ENCODE measurements around the gene DEXI.

The DEXI gene

DNA sequence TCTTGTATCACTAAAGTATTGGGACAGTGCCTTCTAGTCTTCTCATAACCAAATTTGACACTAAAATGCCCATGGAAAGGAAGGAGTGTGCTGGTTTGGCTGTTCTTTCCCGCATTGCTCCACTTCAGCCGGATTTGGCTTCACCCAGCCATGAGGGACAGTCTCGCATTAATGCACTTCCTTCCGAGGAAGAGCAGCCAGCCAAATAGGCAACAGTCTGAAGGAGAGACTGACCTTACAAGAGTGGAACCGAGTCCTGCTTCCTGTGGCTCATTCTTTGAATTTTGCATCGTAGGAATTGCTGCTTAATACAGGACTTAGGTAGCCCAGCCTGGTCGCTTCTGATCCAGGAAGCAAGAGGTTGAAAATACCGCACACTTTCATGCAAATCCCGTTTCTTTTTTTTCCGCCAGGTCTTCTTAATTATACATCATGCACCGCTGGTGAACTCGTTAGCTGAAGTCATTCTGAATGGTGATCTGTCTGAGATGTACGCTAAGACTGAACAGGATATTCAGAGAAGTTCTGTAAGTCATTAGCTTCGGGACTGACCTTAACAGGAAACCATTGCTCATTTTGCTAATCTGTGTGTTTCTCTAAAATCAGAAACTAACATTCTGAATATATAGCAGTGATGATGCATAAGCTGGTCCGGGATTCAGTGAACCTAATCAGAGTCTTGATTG is 40.3 kb upstream of the DEXI start (continued):
- TF ChIP-seq, protein P1, sequence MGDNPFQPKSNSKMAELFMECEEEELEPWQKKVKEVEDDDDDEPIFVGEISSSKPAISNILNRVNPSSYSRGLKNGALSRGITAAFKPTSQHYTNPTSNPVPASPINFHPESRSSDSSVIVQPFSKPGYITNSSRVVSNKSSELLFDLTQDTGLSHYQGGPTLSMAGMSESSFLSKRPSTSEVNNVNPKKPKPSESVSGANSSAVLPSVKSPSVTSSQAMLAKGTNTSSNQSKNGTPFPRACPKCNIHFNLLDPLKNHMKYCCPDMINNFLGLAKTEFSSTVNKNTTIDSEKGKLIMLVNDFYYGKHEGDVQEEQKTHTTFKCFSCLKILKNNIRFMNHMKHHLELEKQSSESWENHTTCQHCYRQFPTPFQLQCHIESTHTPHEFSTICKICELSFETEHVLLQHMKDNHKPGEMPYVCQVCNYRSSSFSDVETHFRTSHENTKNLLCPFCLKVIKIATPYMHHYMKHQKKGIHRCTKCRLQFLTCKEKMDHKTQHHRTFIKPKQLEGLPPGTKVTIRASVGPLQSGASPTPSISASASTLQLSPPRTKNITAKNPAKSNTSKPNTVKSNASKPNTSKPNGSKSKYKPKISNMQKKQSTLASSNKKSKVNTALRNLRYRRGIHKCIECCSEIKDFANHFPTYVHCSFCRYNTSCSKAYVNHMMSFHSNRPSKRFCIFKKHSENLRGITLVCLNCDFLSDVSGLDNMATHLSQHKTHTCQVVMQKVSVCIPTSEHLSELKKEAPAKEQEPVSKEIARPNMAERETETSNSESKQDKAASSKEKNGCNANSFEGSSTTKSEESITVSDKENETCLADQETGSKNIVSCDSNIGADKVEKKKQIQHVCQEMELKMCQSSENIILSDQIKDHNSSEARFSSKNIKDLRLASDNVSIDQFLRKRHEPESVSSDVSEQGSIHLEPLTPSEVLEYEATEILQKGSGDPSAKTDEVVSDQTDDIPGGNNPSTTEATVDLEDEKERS (tag by site-specific recombination; IDR thresholded peaks at IDR 0.05), result no peak
- TF ChIP-seq ZNF843 (tag by site-specific recombination; IDR thresholded peaks at IDR 0.05), result no peak
- no peak for TF ChIP-seq ZNF777 (tag by site-specific recombination; IDR thresholded peaks at IDR 0.05; ENCODE audit: borderline replicate concordance)

- H3K4me3 ChIP-seq (ENCODE audit: low read depth, low read length), result no peak overlapping the region
- H3K27ac ChIP-seq (ENCODE audit: extremely low read depth, low read depth, low read length), result no peak overlapping the region
- POLR2A ChIA-PET, result no interaction called here
- H3K36me3 ChIP-seq (ENCODE audit: control insufficient read depth in 2 of 2, insufficient read depth in 1 of 2, low read length in 2 of 2), result peaks cover 3 to 53% of the 10 kb centered on the region in 2 experiments; a peak in 2 of 3 replicates
- no peaks in the 10 kb centered on the region for H3K4me1 ChIP-seq (ENCODE audit: control insufficient read depth, insufficient read depth, low read length)
- H3K9me3 ChIP-seq (ENCODE audit: control insufficient read depth, insufficient read depth, low read depth, low read length), result no peaks in the 10 kb centered on the region
- TF ChIP-seq ZNF654 (tag by site-specific recombination; IDR thresholded peaks at IDR 0.05; ENCODE audit: low read depth) (peak; percentile 40; the same call in 1 of the 2 replicates), ZNF600 (tag by site-specific recombination; IDR thresholded peaks at IDR 0.05) (no peak)
- CTCF ChIA-PET, result interaction anchor here (1.8 kb wide), 1 partner anchor 10 kb away, joined by 6 read pairs; no protein-coding TSS in a partner anchor
Observed at GRCh38 chr16:10981697-10982216, 39.5 kb upstream of the DEXI start.

DNA sequence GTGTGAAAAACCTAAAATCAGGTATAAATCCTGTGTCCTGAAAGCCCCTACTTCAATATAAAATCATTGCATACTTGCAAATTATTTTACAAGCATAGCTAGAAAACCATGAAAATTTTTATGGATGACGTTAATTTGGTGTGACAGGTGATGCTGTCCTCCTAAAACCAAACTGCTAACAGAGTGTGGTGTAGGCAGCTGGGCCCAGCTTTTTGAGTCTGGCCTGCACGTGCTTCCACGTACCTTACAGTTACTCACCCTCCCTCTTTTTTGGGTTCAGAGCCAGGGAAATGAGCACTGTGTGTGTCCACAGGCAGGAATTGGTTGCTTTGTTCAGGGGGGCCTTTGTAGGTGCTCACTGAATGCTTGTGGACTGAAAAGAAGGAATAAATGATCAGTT is 38.5 kb upstream of the DEXI start:
- TF ChIP-seq SP7 (tag by site-specific recombination; IDR thresholded peaks at IDR 0.05), result no peak
- CTCF ChIA-PET, result interaction anchor here (0.5 to 1.5 kb wide), 5 partner anchors 17 to 392 kb away, joined by 3 to 9 read pairs (median 6); partner anchors contain the start of gene SOCS1
- Histone ChIP-seq H3K9me3 (ENCODE audit: control insufficient read depth, insufficient read depth, low read depth, low read length) (no peaks in the 10 kb centered on the region), H3K4me3 (ENCODE audit: low read depth, low read length) (no peak overlapping the region), H3K27ac (ENCODE audit: extremely low read depth, low read depth, low read length) (no peak overlapping the region), H3K4me1 (ENCODE audit: control insufficient read depth, insufficient read depth, low read length) (no peaks in the 10 kb centered on the region), H3K36me3 (ENCODE audit: control insufficient read depth in 2 of 2, insufficient read depth in 1 of 2, low read length in 2 of 2) (peaks cover 3 to 53% of the 10 kb centered on the region in 2 experiments; a peak in 2 of 3 replicates)
- POLR2A ChIA-PET, result interaction anchor here (0.9 kb wide), 1 partner anchor 38 kb away, joined by 3 read pairs; the partner anchor contains the start of gene DEXI

DNA sequence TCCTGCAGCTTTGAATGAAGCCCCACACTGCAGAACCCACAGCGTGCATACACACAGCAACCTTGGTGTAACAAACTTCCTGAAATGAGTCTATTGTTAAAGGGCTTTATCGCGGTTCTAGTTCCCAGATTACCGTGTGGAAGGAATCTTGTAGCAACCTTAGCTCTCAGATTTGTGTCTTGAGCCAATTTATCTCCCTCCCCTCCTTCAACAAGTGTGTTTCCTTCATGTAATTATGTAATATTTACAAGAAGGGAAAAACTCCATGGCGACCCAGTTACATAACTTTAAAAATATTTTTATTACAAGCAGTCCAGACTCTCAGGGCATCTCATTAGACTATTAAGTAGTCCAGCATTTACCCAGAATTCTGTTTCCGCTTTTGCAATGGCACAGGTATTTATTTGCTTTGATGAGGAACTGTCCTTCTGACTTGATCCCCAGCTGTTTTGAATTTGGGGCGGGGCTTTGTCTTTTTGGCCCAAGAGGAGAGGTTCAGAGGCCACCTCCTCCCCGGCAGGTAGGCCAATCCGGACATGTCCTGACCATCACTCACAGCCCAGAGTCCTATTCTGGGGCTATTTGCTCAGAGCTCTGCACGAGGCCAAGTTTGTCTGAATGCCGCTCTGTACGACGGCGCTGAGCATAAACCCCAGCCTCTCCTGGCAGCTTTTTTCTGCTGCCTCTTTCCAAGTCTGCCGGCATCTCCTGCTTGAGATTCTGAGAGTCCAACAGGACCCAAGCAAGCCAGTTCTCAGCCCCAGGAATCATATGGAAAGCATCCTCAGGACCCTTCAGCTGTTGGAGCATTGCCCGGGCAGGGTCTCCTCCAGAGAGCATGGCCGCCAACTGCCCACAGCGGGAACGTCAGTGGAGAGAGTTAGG is 37.7 kb upstream of the DEXI start:
- CTCF ChIA-PET, result interaction anchor here (0.5 to 1.5 kb wide), 7 partner anchors 16 to 1089 kb away, joined by 3 to 9 read pairs (median 3); partner anchors contain the start of gene SOCS1
- POLR2A ChIA-PET, result interaction anchor here (0.9 kb wide), 1 partner anchor 38 kb away, joined by 3 read pairs; the partner anchor contains the start of gene DEXI
- no peak for TF ChIP-seq MYNN (tag by site-specific recombination; IDR thresholded peaks at IDR 0.05; ENCODE audit: borderline replicate concordance)
- no peak for TF ChIP-seq ZNF654 (tag by site-specific recombination; IDR thresholded peaks at IDR 0.05; ENCODE audit: low read depth)
- TF ChIP-seq SCRT2 (tag by site-specific recombination; IDR thresholded peaks at IDR 0.05), result peak; percentile 62
- no peak for TF ChIP-seq ZNF362 (tag by site-specific recombination; IDR thresholded peaks at IDR 0.05)

More for the DNA sequence above, 37.7 kb upstream of the DEXI start:
- H3K36me3 ChIP-seq (ENCODE audit: control insufficient read depth in 2 of 2, insufficient read depth in 1 of 2, low read length in 2 of 2), result peaks cover 3 to 53% of the 10 kb centered on the region in 2 experiments; a peak in 2 of 3 replicates
- no peaks in the 10 kb centered on the region for H3K4me1 ChIP-seq (ENCODE audit: control insufficient read depth, insufficient read depth, low read length)
- no peak overlapping the region for H3K4me3 ChIP-seq (ENCODE audit: low read depth, low read length)
- H3K9me3 ChIP-seq (ENCODE audit: control insufficient read depth, insufficient read depth, low read depth, low read length), result no peaks in the 10 kb centered on the region
- no peak overlapping the region for H3K27ac ChIP-seq (ENCODE audit: extremely low read depth, low read depth, low read length)

All from HEK293 (cell line).